LHCN-M2 (cell line): Measurements from ENCODE around the gene PCBP3. TPM values are rescaled to one million over a fixed set of nuclear protein-coding genes. Genes with fewer than 3 reads are reported as not detected.
"Not testable (repeated sequence)": the region's sequence is repeated elsewhere in the genome, so short reads cannot be mapped to it uniquely, and the experiment has no call there.

Experiments
- DNase-seq: peaks from one replicate; pipeline ENCODE4 v3.0.0-alpha.2; 2012; ENCODE audit warnings: low read depth
- total RNA-seq: library from RNA; depleted of rRNA; stranded (reverse); fragments of >200 nt; gene quantifications from 2 replicates; pipeline ENCODE4 v1.2.3, GENCODE V29; 2014

Gene PCBP3
- total RNA-seq, 1 experiment from 2014 or later = 3.8 TPM

GRCh38 chr21:45613396-45613795 is 30.1 kb upstream of the PCBP3 start:
- DNase-seq = no peak

GRCh38 chr21:45613881-45614280 is 29.6 kb upstream of the PCBP3 start:
- DNase-seq = no peak

- no peak for DNase-seq
These were observed 28.3 kb upstream of the PCBP3 start for GRCh38 chr21:45615145-45615711.

- DNase-seq = no peak
These were observed 26.3 kb upstream of the PCBP3 start for GRCh38 chr21:45617021-45617921.

- peak; percentile 43 for DNase-seq
These were observed 25.2 kb upstream of the PCBP3 start for GRCh38 chr21:45618287-45618686.

- DNase-seq = no peak
These were observed 24.6 kb upstream of the PCBP3 start for GRCh38 chr21:45618846-45619485.

- DNase-seq = no peak
These were observed 23.2 kb upstream of the PCBP3 start for GRCh38 chr21:45620201-45620923.

GRCh38 chr21:45621435-45622331 is 21.8 kb upstream of the PCBP3 start:
- not testable (repeated sequence) for DNase-seq

GRCh38 chr21:45622416-45623097 is 21.0 kb upstream of the PCBP3 start:
- DNase-seq = no peak

- no peak for DNase-seq
These were observed 20.1 kb upstream of the PCBP3 start for GRCh38 chr21:45623436-45623835.

- DNase-seq = not testable (repeated sequence)
These were observed 17.4 kb upstream of the PCBP3 start for GRCh38 chr21:45626127-45626526.

- no peak for DNase-seq
These were observed 14.2 kb upstream of the PCBP3 start for GRCh38 chr21:45629046-45629981.

GRCh38 chr21:45630066-45630694 is 13.3 kb upstream of the PCBP3 start:
- no peak for DNase-seq

GRCh38 chr21:45630876-45631275 is 12.6 kb upstream of the PCBP3 start:
- no peak for DNase-seq

- no peak for DNase-seq
These were observed 12.0 kb upstream of the PCBP3 start for GRCh38 chr21:45631540-45631939.

GRCh38 chr21:45632160-45632559 is 11.4 kb upstream of the PCBP3 start:
- no peak for DNase-seq

- DNase-seq = no peak
These were observed 10.8 kb upstream of the PCBP3 start for GRCh38 chr21:45632637-45633251.

- DNase-seq = no peak
These were observed 8.9 kb upstream of the PCBP3 start for GRCh38 chr21:45634511-45635183.
